Naive thymus-derived CD8-positive, alpha-beta T cell (primary cell): ENCODE results near the gene PCDHGB6. TPM values are rescaled to one million over a fixed set of nuclear protein-coding genes. Genes with fewer than 3 reads are reported as not detected.
"Not testable (repeated sequence)": the region's sequence is repeated elsewhere in the genome, so short reads cannot be mapped to it uniquely, and the experiment has no call there.

Experiments
- ATAC-seq, 2 donors: fragments of 150-1000 bp; cut with Tn5 transposase in 1 of 2; sonication (Bioruptor Pico), chemical (Tn5 transposase) in 1 of 2; 1 replicate in 1 of 2; 2 replicates in 1 of 2; pipeline ENCODE4 v1.10.0; 2021; ENCODE audit warnings: mild to moderate bottlenecking in 2 of 2, moderate library complexity in 2 of 2
- POLR2A ChIA-PET: fragments of 350-600 bp; sonication (Branson Sonifier 250); formaldehyde crosslinking; loops from one replicate; lab custom pipeline; 2021; ENCODE audit warnings: antibody characterized with exemption; lab: Charles Lee
- DNase-seq, 10 donors: peaks; one replicate each; pipeline versions ENCODE4 v3.0.0 to v3.0.0-alpha.2; 2020 to 2022
- H3K27ac Mint-ChIP-seq, 10 donors: one replicate each; pipeline ENCODE4 v1.8.0; 2020 to 2022; ENCODE audit warnings: mild to moderate bottlenecking in 10 of 10, mixed read lengths in 10 of 10, moderate library complexity in 4 of 10, inconsistent platforms in 1 of 10
- H3K27me3 Mint-ChIP-seq, 5 donors: one replicate each; pipeline ENCODE4 v1.8.0; 2021 to 2022; ENCODE audit warnings: mixed read lengths in 5 of 5
- H3K36me3 Mint-ChIP-seq, 3 donors: one replicate each; pipeline ENCODE4 v1.8.0; 2020 to 2022; ENCODE audit warnings: mixed read lengths in 3 of 3, mild to moderate bottlenecking in 2 of 3, inconsistent platforms in 1 of 3
- H3K4me1 Mint-ChIP-seq, 4 donors: one replicate each; pipeline ENCODE4 v1.8.0; 2021 to 2022; ENCODE audit warnings: mixed read lengths in 4 of 4
- H3K4me3 Mint-ChIP-seq, 10 donors: one replicate each; pipeline ENCODE4 v1.8.0; 2020 to 2022; ENCODE audit warnings: mild to moderate bottlenecking in 10 of 10, mixed read lengths in 10 of 10, moderate library complexity in 6 of 10, inconsistent platforms in 1 of 10
- H3K9me3 Mint-ChIP-seq, 9 donors: one replicate each; pipeline ENCODE4 v1.8.0; 2020 to 2022; ENCODE audit warnings: mixed read lengths in 9 of 9, mild to moderate bottlenecking in 3 of 9, inconsistent platforms in 1 of 9, moderate library complexity in 1 of 9
- polyA plus RNA-seq, 3 donors: library from polyadenylated mRNA; unstranded; fragments of 300-500 nt; fragmentation: Illumina TruSeq; gene quantifications; one replicate each; pipeline ENCODE4 v1.2.3, GENCODE V29; 2021
- total RNA-seq, 8 experiments: library from RNA in 2 of 8; stranded (reverse) in 2 of 8; gene quantifications; one replicate each; pipeline ENCODE4 v1.2.3 and lab custom pipeline; 2021 to 2026

PCDHGB6 gene
- total and polyA plus RNA-seq, 5 experiments from 2014 or later: 0.13 to 0.30 (median 0.21) TPM; not detected in 2

GRCh38 chr5:141374627-141375026 is 33.2 kb upstream of the PCDHGB6 start:
- peaks cover 0 to 90% (median 35%) of the 10 kb centered on the region in 9 donors for H3K9me3 Mint-ChIP-seq
- no peak for DNase-seq
- peaks cover 16 to 64% (median 34%) of the 10 kb centered on the region in 3 donors for H3K36me3 Mint-ChIP-seq
- no peak overlapping the region for H3K4me3 Mint-ChIP-seq
- POLR2A ChIA-PET: no interaction called here
- H3K27me3 Mint-ChIP-seq: peaks cover 26 to 67% (median 54%) of the 10 kb centered on the region in 5 donors
- no peak for ATAC-seq
- no peak overlapping the region for H3K27ac Mint-ChIP-seq
- peaks cover 0 to 7% (median 4%) of the 10 kb centered on the region in 4 donors for H3K4me1 Mint-ChIP-seq

DNA sequence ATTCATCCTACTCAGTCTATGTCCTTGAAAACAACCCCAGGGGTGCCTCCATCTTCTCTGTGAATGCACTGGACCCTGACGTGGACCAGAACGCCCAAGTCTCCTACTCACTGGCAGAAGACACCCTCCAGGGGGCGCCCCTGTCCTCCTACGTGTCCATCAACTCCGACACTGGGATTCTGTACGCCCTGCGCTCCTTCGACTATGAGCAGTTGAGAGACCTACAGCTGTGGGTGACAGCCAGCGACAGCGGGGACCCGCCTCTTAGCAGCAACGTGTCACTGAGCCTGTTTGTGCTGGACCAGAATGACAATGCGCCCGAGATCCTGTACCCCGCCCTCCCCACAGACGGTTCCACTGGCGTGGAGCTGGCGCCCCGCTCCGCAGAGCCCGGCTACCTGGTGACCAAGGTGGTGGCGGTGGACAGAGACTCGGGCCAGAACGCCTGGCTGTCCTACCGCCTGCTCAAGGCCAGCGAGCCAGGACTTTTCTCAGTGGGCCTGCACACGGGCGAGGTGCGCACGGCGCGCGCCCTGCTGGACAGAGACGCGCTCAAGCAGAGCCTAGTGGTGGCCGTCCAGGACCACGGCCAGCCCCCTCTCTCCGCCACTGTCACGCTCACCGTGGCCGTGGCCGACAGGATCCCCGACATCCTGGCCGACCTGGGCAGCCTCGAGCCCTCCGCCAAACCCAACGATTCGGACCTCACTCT is 32.2 kb upstream of the PCDHGB6 start:
- not testable (repeated sequence) for ATAC-seq, H3K27ac Mint-ChIP-seq, H3K4me3 Mint-ChIP-seq, DNase-seq, H3K4me1 Mint-ChIP-seq
- H3K9me3 Mint-ChIP-seq: peaks cover 6 to 88% (median 38%) of the 10 kb centered on the region in 9 donors
- POLR2A ChIA-PET: interaction anchor here (0.6 kb wide), 1 partner anchor 47 kb away, joined by 3 read pairs; no protein-coding TSS in a partner anchor
- H3K36me3 Mint-ChIP-seq: peaks cover 11 to 64% (median 37%) of the 10 kb centered on the region in 3 donors
- H3K27me3 Mint-ChIP-seq: peaks cover 20 to 67% (median 54%) of the 10 kb centered on the region in 5 donors

DNA sequence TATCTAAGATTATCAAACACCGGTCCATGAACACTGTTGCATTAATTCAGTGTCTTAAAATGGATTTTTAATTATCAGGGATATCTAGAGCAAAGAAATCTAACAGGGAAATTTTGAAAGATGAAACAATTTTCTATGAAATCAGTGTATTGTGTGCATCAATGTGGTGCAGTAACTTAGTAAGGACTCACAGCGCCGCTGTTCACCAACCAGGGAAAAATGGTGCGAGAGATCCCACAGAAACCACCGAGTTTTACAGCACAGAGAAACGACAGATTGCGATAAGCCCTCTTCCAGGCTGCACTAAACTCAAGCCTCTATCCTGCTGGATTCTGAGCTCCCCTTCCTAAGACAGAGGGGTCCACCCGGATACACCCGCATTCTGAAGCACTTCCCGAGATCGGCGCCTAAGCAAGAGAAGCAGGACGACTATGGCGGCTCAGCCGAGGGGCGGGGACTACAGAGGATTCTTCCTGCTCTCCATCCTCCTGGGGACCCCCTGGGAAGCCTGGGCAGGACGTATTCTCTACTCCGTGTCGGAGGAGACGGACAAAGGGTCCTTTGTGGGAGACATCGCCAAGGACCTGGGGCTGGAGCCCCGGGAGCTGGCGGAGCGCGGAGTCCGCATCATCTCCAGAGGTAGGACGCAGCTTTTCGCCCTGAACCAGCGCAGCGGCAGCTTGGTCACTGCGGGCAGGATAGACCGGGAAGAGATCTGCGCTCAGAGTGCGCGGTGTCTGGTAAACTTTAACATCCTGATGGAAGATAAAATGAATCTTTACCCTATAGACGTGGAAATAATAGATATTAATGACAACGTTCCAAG is 25.1 kb upstream of the PCDHGB6 start, which contains the start of gene PCDHGA7:
PCDHGA7 (plus strand) TSS at position 274 of the 826 bp plus-strand sequence; CDS start at position 432, 158 bp downstream.
- peak within 1 kb of the TSS; percentile 48 to 78 (median 72) for H3K4me3 Mint-ChIP-seq
- peaks cover 35 to 77% (median 63%) of the 10 kb centered on the region in 5 donors for H3K27me3 Mint-ChIP-seq
- peaks cover 0 to 2% (median 0%) of the 10 kb centered on the region in 4 donors for H3K4me1 Mint-ChIP-seq
- DNase-seq: no peak
- H3K36me3 Mint-ChIP-seq: peaks cover 14 to 72% (median 37%) of the 10 kb centered on the region in 3 donors
- H3K27ac Mint-ChIP-seq: no peak within 1 kb of the TSS
- peak in 1 of 2 donors; percentile 55 for ATAC-seq
- H3K9me3 Mint-ChIP-seq: peaks cover 10 to 89% (median 48%) of the 10 kb centered on the region in 9 donors
- POLR2A ChIA-PET: no interaction called here

DNA sequence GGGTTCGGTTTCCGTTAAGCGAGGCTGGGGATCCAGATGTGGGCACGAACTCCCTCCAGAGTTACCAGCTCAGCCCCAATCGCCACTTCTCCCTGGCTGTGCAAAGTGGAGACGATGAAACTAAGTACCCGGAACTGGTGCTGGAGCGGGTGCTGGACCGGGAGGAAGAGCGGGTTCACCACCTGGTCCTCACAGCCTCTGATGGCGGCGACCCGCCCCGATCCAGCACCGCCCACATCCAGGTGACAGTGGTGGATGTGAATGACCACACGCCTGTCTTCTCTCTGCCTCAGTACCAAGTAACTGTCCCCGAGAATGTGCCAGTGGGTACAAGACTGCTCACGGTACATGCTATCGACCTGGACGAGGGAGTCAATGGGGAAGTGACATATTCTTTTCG is 24.5 kb upstream of the PCDHGB6 start:
- Mint-ChIP-seq H3K36me3 (peaks cover 16 to 71% (median 39%) of the 10 kb centered on the region in 3 donors), H3K27ac (no peak overlapping the region), H3K4me1 (peaks cover 0 to 2% (median 0%) of the 10 kb centered on the region in 4 donors), H3K4me3 (peak overlapping the region in 4 of 10 donors; percentile 7 to 76 (median 48)), H3K27me3 (peaks cover 37 to 80% (median 66%) of the 10 kb centered on the region in 5 donors), H3K9me3 (peaks cover 13 to 87% (median 49%) of the 10 kb centered on the region in 9 donors)
- POLR2A ChIA-PET: no interaction called here
- DNase-seq: no peak
- ATAC-seq: no peak

DNA sequence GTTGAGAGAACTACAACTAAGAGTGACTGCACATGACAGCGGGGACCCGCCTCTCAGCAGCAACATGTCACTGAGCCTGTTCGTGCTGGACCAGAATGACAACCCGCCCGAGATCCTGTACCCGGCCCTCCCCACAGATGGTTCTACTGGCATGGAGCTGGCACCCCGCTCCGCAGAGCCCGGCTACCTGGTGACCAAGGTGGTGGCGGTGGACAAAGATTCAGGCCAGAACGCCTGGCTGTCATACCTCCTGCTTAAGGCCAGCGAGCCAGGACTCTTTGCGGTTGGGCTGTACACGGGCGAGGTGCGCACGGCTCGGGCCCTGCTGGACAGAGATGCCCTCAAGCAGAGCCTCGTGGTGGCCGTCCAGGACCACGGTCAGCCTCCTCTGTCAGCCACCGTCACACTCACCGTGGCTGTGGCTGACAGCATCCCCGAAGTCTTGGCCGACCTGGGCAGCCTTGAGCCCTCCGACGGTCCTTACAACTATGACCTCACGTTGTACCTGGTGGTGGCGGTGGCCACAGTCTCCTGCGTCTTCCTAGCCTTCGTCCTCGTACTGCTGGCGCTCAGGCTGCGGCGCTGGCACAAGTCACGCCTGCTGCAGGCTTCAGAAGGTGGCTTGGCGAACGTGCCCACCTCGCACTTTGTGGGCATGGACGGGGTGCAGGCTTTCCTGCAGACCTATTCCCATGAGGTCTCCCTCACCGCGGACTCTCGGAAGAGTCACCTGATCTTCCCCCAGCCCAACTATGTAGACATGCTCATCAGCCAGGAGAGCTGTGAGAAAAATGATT is 23.2 kb upstream of the PCDHGB6 start:
- Mint-ChIP-seq H3K36me3 (peaks cover 18 to 69% (median 39%) of the 10 kb centered on the region in 3 donors), H3K4me3 (no peak overlapping the region), H3K27me3 (peaks cover 43 to 84% (median 74%) of the 10 kb centered on the region in 5 donors), H3K4me1 (peaks cover 0 to 2% (median 0%) of the 10 kb centered on the region in 4 donors), H3K27ac (no peak overlapping the region), H3K9me3 (peaks cover 21 to 90% (median 51%) of the 10 kb centered on the region in 9 donors)
- POLR2A ChIA-PET: no interaction called here
- DNase-seq (no peak), ATAC-seq (no peak)

DNA sequence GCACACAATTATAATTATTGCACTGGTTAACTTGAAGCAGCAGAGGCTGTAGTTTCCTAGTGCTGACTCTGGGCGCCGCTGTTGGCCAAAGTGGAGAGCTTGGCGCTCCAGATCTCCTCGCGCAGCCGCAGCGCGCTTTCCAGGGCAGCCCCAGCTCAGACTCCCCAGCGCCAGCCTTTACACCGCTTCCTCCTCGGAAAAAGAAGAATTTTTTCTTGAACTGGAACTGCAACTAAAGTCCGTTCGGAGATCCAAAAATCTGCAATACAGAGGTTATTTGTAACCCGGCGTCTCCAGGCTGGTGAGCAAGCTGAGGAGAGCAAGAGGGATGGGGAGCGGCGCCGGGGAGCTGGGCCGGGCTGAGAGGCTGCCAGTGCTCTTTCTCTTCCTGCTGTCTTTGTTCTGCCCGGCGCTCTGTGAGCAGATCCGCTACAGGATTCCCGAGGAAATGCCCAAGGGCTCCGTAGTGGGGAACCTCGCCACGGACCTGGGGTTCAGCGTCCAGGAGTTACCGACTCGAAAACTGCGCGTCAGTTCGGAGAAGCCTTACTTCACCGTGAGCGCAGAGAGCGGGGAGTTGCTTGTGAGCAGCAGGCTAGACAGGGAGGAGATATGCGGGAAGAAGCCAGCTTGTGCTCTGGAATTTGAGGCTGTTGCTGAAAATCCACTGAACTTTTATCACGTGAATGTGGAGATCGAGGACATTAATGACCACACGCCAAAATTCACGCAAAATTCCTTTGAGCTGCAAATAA is 20.1 kb upstream of the PCDHGB6 start, which contains the start of gene PCDHGB4:
PCDHGB4 (plus strand) TSS at position 142 of the 755 bp plus-strand sequence; CDS start at position 329, 187 bp downstream.
- DNase-seq: not testable (repeated sequence)

GRCh38 chr5:141388661-141389060 is 19.2 kb upstream of the PCDHGB6 start:
- H3K9me3 Mint-ChIP-seq: peaks cover 14 to 88% (median 51%) of the 10 kb centered on the region in 9 donors
- H3K27ac Mint-ChIP-seq: peak overlapping the region in 1 of 10 donors; percentile 53
- DNase-seq: no peak
- no peak for ATAC-seq
- POLR2A ChIA-PET: no interaction called here
- peaks cover 0 to 2% (median 1%) of the 10 kb centered on the region in 4 donors for H3K4me1 Mint-ChIP-seq
- H3K27me3 Mint-ChIP-seq: peaks cover 40 to 89% (median 75%) of the 10 kb centered on the region in 5 donors
- peaks cover 23 to 58% (median 34%) of the 10 kb centered on the region in 3 donors for H3K36me3 Mint-ChIP-seq
- peak overlapping the region in 2 of 10 donors; percentile 24 to 29 for H3K4me3 Mint-ChIP-seq

More for the DNA sequence above, 20.1 kb upstream of the PCDHGB6 start, which contains the start of gene PCDHGB4:
- H3K4me1 Mint-ChIP-seq, POLR2A ChIA-PET: not testable (repeated sequence)
- Mint-ChIP-seq H3K4me3 (peak within 1 kb of the TSS; percentile 14 to 72 (median 42)), H3K27ac (peak within 1 kb of the TSS in 1 of 10 donors; percentile 53), H3K9me3 (peaks cover 14 to 88% (median 50%) of the 10 kb centered on the region in 9 donors), H3K36me3 (peaks cover 23 to 61% (median 36%) of the 10 kb centered on the region in 3 donors), H3K27me3 (peaks cover 46 to 89% (median 78%) of the 10 kb centered on the region in 5 donors)
- ATAC-seq: peak; percentile 68 to 78

DNA sequence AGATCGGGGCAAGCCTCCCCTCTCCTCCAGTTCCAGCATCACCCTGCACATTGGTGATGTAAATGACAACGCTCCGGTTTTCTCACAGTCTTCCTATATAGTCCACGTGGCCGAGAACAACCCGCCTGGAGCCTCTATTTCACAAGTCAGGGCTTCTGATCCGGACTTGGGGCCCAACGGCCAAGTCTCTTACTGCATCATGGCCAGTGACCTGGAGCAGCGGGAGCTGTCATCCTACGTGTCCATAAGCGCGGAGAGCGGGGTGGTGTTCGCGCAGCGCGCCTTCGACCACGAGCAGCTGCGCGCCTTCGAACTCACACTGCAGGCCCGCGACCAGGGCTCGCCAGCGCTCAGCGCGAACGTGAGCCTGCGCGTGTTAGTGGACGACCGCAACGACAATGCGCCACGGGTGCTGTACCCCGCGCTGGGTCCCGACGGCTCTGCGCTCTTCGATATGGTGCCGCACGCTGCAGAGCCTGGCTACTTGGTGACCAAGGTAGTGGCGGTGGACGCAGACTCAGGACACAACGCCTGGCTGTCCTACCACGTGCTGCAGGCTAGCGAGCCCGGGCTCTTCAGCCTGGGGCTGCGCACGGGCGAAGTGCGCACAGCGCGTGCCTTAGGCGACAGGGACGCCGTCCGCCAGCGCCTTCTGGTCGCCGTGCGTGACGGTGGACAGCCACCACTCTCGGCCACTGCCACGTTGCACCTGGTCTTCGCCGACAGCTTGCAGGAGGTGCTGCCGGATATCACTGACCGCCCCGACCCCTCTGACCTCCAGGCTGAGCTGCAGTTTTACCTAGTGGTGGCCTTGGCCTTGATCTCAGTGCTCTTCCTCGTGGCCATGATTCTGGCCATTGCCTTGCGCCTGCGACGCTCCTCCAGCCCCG is 18.4 kb upstream of the PCDHGB6 start:
- H3K36me3 Mint-ChIP-seq: peaks cover 23 to 57% (median 39%) of the 10 kb centered on the region in 3 donors
- H3K4me1 Mint-ChIP-seq: peaks cover 0 to 2% (median 1%) of the 10 kb centered on the region in 4 donors
- peaks cover 14 to 87% (median 51%) of the 10 kb centered on the region in 9 donors for H3K9me3 Mint-ChIP-seq
- no peak for DNase-seq
- ATAC-seq: no peak
- H3K4me3 Mint-ChIP-seq: peak overlapping the region in 3 of 10 donors; percentile 29 to 71 (median 49)
- H3K27ac Mint-ChIP-seq: no peak overlapping the region
- peaks cover 44 to 92% (median 74%) of the 10 kb centered on the region in 5 donors for H3K27me3 Mint-ChIP-seq
- POLR2A ChIA-PET: no interaction called here

DNA sequence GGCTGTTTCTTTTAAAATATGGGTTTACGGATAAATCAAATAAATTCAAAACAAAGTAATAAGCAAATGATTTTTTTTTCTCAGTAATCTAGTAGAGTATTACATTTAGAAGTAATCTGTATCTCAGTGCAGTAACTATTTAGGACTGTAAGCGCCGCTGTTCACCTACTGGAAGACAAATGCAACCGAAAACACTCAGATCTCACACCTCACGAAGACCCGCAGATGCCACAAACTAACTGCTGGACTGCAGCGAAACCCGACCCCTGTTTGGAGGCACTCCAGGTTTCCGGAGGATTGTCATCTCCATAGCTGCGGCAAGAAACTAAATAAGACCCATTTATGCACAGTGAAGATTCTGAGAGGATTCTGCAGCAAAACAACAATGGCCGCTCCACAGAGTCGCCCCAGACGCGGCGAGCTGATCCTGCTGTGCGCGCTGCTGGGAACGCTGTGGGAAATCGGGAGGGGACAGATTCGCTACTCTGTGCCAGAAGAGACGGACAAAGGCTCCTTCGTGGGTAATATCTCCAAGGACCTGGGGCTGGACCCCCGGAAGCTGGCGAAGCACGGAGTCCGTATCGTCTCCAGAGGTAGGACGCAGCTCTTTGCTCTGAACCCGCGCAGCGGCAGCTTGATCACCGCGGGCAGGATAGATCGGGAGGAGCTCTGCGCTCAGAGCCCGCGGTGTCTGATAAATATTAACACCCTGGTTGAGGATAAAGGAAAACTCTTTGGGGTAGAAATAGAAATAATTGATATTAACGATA is 15.2 kb upstream of the PCDHGB6 start, which contains the start of gene PCDHGA8:
PCDHGA8 (plus strand) TSS at position 205 of the 770 bp plus-strand sequence; CDS start at position 386, 181 bp downstream.
- ATAC-seq (no peak), DNase-seq (no peak)
- peaks cover 0 to 2% (median 0%) of the 10 kb centered on the region in 4 donors for H3K4me1 Mint-ChIP-seq
- H3K27ac Mint-ChIP-seq: peak within 1 kb of the TSS in 1 of 10 donors; percentile 67
- peaks cover 41 to 87% (median 68%) of the 10 kb centered on the region in 5 donors for H3K27me3 Mint-ChIP-seq
- peaks cover 21 to 51% (median 35%) of the 10 kb centered on the region in 3 donors for H3K36me3 Mint-ChIP-seq
- H3K4me3 Mint-ChIP-seq: peak within 1 kb of the TSS in 1 of 10 donors; percentile 52
- peaks cover 0 to 83% (median 38%) of the 10 kb centered on the region in 9 donors for H3K9me3 Mint-ChIP-seq
- POLR2A ChIA-PET: interaction anchor here (0.6 kb wide), 1 partner anchor 497 kb away, joined by 5 read pairs; no protein-coding TSS in a partner anchor
